GM18951 (cell line): ENCODE results near the gene COIL.
"Not testable (repeated sequence)": the region's sequence is repeated elsewhere in the genome, so short reads cannot be mapped to it uniquely, and the experiment has no call there.

ENCODE experiments used
- POLR2A ChIP-seq: IDR thresholded peaks from 4 replicates; pipeline ENCODE4 v1.6.1; 2011; ENCODE audit warnings: mild to moderate bottlenecking; ENCODE audit not compliant: insufficient read length, insufficient read depth; ENCODE audit errors: extremely low read depth
- in situ Hi-C: fragments of 300-500 bp; cut with MboI; formaldehyde crosslinking; loops from one replicate; pipeline ENCODE4 v1.12.0; 2022; ENCODE audit warnings: low sequenced_read_pairs, mixed read lengths, inconsistent platforms; ENCODE audit not compliant: unreplicated experiment

COIL gene

DNA sequence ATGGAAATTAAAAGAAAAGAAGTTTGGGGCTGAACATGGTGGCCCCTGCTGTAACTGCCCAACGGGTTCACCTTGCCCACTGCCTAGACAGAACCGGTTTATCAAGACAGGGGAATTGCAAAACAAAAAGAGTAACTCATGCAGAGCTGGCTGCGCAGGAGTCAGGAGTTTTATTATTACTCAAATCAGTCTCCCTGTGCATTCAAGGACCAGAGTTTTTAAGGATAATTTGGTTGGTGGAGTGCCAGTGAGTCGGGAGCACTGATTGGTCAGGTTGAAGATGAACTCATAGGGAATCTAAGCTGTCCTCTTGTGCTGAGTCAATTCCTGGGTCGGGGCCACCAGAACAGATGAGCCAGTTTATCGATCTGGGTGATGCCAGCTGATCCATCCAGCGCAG is 12.7 kb upstream of the COIL start:
- in situ Hi-C loops: no loop called here
- TF ChIP-seq POLR2A: no peak

DNA sequence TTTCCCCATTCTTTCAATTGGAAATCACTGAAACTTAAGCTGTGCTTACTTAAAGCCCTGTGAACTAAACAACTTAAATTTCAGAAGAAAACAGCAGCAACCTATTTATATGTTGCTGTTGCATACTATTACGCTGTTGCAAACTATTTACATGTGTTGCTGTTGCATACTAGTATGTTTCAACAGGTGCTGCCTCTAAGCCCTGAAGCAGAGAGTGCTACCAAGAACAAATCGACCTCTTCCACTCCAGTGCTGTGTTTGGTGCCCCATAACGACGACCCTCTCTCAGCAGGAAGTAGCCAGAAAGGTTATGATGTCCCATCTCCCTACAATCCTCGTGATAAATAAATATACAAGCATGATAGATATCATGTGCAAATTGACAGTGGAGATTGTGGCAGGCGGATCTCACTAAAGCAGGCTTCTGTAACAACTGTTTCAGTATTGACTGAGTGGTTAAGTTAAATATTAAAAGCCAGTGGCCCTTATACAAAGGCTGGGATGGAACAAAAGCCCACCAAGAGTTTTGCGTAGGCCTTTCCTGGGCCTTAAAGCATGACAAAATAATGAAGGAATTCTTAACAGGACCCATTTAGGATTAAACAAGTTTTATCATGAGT is 11.4 kb upstream of the COIL start:
- TF ChIP-seq POLR2A: no peak
- in situ Hi-C loops: no loop called here

DNA sequence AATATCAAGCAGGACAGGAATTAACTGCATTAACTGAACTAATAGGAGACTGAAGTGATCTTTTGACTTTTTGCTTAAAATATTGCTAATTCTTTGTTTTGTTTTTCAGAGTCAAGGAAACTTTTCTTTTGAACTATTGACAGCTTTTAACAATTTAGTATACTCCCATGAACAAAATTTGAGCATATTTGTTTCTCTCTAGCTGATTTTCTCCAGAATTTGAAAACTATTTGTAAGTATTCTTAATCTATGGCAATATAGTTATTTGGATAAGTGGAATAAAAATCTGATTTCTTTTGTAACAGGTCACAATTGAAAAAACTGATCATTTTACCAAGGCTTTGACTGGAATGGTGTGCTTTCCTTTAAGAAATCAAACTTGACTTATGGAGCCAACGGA is 10.1 kb upstream of the COIL start:
- in situ Hi-C loops: no loop called here
- TF ChIP-seq POLR2A: no peak

DNA sequence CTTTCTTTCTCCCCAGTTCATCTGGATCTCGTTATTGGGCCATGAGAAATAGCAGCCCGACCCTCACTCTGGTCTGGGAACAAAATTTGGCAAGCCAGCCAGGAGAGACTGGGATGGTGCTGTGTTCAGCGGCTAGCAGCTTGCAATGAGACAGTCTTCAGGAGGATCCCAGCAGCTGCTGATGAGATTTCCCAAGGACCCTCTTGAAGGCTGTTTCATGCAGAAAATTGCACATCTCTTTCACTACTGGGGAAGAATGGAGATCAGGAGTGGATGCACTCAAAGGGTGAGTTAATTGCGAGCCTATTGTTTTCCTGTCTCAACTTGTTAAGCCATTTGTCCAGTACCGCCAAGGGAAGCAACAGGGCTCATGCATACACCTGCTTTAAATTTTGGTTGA is 5.5 kb upstream of the COIL start:
- TF ChIP-seq POLR2A: no peak
- in situ Hi-C loops: no loop called here

DNA sequence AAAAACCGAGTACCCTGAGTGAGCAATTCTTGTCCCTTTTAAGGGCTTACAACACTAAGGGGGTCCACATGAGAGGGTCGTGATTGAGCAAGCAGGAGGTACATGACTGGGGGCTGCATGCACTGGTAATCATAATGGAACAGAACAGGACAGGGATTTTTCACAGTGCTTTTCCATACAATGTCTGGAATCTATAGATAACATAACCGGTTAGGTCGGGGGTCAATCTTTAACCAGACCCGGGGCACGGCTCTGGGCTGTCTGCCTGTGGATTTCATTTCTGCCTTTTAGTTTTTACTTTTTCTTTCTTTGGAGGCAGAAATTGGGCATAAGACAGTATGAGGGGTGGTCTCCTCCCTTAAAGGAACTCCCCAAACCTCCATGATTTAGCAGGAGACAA is 4.8 kb upstream of the COIL start:
- in situ Hi-C loops: not testable (repeated sequence)

DNA sequence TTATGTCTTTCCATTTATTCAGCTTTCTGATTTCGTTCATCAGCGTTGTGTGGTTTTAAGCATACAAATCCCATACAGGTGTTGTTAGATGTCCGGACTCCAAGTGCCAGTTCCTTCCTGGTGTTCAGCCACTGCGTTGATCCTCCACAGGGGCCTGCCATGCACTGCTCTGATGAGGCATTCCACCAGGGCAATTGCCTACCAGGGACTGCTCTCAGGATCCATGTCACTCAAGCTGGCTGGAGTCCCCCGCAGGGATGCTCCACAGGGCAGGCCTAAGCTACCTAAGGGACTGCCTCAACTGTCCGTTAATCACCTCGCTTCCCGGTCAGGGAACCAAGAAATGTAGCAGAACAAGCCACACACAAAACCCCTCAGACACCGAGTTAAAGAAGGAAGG is 4.4 kb upstream of the COIL start:
- in situ Hi-C loops: not testable (repeated sequence)

DNA sequence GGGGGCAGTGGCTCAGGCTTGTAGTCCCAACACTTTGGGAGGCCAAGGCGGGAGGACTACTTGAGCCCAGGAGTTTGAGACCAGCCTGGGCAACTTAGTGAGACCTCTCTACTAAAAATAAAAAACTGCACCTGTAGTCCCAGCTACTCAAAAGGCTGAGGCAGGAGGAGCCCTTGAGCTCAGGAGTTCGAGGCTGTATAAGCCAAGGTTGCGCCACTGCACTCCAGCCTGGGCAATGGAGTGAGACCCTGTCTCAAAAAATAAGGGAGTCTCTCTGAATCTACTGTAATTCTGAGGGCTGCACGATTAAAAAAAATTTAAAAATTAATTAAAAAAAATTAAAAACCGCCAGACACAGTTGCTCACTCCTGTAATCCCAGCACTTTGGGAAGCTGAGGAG is 3.9 kb downstream of the COIL start:
- in situ Hi-C loops: no loop called here
- no peak for TF ChIP-seq POLR2A

DNA sequence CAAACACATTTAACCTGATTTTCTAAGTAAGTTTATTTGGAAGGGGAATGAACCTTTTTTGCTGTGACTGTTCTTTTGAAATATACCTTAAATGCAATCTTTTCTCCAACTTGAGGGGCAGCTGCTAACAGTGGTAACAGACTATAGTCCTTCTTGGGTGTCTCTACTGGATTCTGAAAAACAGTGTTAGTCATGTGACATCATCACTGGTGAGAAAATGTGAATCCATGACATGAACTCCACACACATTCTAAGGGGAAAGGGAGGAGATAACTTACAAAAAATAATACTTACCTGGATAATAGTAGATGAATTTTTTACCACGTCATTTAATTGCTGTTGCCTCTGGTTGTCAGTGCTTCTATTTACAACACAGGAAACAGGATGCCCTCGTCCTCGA is 11.3 kb downstream of the COIL start:
- no peak for TF ChIP-seq POLR2A
- in situ Hi-C loops: no loop called here

DNA sequence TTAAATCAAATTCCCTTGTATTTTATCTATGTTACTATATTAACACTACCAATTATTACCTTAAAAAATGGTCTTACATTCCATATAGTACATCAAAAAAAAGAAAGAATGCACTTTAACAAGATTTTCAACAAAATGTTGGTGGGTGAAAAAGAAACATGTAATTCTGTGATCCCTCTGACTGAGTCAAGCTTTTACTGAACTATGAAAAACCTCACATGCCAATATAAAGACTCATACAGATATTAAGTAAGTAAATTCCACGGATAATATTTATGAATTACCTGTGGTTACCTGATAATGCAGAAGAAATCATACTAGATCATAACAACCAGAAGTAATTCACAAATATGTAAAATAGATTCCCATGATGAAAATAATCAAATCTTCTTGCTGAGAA is 12.4 kb downstream of the COIL start:
- in situ Hi-C loops: no loop called here
- no peak for TF ChIP-seq POLR2A

DNA sequence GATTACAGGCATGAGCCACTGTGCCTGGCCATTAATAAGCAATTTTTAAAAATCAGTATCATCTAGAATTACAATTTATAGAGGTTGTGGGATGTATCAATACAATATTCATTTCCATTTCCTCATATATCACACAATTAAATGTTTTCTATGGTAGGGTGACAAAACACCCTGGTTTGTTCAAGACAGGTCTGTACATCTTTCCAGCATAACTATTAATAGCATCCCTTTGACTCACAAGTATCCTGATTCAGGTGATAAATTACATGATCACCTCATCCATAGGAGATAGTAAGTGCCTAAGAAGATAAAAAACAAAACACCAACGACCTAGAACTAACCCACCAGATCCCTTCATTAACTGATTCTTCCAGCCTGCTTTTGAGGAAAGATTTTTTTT is 13.1 kb downstream of the COIL start:
- in situ Hi-C loops: no loop called here
- TF ChIP-seq POLR2A: no peak

DNA sequence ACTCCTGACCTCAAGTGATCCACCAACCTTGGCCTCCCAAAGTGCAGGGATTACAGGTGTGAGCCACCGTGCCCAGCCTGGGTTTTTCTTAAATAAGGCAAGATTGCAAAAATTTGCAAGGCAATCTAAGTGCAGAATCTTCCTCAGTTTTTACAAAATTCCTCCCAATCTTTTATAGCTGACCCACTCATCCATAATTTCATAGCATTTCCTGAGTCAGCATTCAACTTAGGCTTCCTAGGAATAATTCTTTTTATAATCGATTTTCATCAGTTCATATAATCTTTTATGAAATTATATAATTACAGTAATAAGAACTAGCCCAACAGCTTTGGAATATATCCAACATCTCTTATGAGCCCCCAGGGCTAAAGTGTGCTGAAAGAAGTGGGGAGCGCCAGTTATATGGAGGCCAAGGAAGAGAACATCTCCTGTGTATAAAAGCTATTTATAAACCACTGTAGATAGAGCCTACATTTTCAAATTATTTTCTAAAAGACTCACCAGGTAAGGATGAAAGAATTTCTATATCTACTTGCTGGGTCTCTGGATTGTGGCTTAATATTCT is 14.8 kb downstream of the COIL start:
- in situ Hi-C loops: no loop called here

DNA sequence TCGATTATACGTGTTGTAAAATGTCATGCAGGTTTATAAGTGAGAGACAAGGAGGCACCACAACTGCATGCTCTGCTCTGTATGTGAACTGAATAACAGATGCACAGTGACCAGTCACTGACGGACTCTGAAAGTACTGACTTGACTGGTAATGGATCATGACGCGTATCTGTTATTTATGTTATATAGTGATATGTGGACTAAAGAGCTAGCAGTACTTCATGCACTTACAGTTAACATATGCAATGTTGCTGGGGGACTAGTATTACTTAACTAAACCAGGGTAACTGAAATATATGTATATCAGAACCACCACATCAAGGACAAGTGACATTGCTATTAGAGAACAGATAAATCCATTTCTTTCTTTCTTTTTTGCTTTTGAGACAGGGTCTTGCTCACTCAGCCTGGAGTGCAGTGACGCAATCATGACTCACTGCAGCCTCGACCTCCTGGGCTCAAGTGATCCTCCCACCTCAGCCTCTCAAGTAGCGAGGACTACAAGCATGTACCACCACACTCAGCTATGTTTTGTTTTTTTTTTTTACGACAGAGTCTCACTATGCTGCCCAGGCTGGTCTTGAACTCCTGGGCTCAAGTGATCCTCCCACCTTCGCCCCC is 17.2 kb downstream of the COIL start:
- in situ Hi-C loops: no loop called here

More for the DNA sequence above, 14.8 kb downstream of the COIL start:
- no peak for TF ChIP-seq POLR2A

DNA sequence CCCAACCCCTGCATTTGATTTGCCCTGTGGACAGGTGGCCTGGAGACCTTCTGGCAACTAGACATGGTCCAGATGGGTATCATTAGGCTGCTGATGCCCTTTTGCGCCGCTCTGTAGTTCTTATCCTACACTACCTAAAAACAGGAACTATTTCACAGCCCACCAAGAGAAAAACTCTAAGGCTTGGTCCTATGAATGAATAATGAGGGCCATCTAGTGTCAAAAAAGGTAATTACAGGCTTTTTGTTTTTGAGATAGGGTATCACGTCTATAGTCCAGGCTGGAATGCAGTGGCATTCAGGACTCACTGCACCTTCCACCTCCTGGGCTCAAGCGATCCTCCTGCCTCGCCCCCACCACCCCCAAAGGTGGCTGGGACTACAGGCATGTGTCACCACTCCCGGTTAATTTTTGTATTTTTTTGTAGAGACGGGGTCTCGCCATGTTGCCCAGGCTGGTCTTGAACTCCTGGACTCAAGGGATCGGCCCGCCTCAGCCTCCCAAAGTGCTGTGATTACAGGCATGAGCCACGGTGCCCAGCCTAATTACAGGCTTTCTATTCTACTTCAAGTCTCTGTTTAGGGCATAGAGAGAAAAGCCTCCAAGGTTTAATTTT is 20.9 kb downstream of the COIL start:
- in situ Hi-C loops: loop anchor here (5.0 kb wide), 1 partner anchor 123 kb away; no protein-coding TSS in a partner anchor
- TF ChIP-seq POLR2A: no peak

More for the DNA sequence above, 17.2 kb downstream of the COIL start:
- TF ChIP-seq POLR2A: no peak

DNA sequence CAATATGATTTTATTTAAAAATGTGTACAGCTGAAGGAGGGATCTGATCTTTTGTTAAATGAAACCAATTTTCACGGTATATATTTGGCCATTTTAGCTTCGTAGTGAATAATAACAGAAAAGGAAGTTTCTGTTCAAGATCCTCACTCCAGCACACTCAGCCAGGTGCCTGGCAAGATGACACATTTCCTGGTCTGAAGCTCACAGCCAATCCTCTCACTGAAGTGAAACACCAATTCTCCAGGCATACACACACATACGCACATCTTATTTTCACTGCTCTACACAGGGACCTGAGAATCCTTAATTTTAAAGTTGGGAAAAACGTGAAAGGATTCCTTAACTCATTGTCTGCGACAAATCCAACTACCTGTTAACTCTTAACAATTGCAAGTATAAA is 22.6 kb downstream of the COIL start:
- in situ Hi-C loops: loop anchor here (5.0 kb wide), 1 partner anchor 121 kb away; no protein-coding TSS in a partner anchor
